A673 (cell line): ENCODE results near the gene NUDT2. TPM values are rescaled to one million over a fixed set of nuclear protein-coding genes. Genes with fewer than 3 reads are reported as not detected.

ENCODE experiments used
- Bru-seq: library from RNA; stranded (reverse); fragments of 400-500 nt; gene quantifications from one replicate; lab custom pipeline; 2021; lab: Mats Ljungman, UMichigan
- BruChase-seq, 2 experiments: library from RNA; stranded (reverse); fragments of 400-500 nt; gene quantifications; one replicate each; lab custom pipeline; 2021; lab: Mats Ljungman, UMichigan
- BruUV-seq: library from RNA; stranded (reverse); fragments of 400-500 nt; replicated peaks from 2 replicates; lab custom pipeline; 2021; lab: Mats Ljungman, UMichigan
- CTCF ChIA-PET: fragments of 300-600 bp; sonication (Branson Sonifier 250); formaldehyde crosslinking; loops from one replicate; lab custom pipeline; 2022; ENCODE audit warnings: antibody characterized with exemption; lab: Charles Lee
- POLR2A ChIA-PET: fragments of 300-600 bp; sonication (Branson Sonifier 250); formaldehyde crosslinking; loops from one replicate; lab custom pipeline; 2022; ENCODE audit warnings: antibody characterized with exemption; ENCODE audit not compliant: low non-redundant PET; lab: Charles Lee
- DNase-seq: peaks from one replicate; pipeline ENCODE4 v3.0.0-alpha.2; 2015; ENCODE audit warnings: low spot score
- H3K27ac ChIP-seq: fragments of 200-600 bp; sonication (generic); 2 replicates; pipeline ENCODE4 v1.5.1; 2016; ENCODE audit warnings: mixed run types, low read depth, mild to moderate bottlenecking, mixed read lengths, antibody characterized with exemption, low read length; ENCODE audit not compliant: poor library complexity, severe bottlenecking
- H3K27me3 ChIP-seq: fragments of 200-600 bp; sonication (generic); replicated peaks from 2 replicates; pipeline ENCODE4 v1.6.1; 2017; ENCODE audit warnings: mixed run types, low read depth, mild to moderate bottlenecking, mixed read lengths, antibody characterized with exemption, low read length; ENCODE audit not compliant: insufficient read depth, poor library complexity
- H3K36me3 ChIP-seq: fragments of 200-600 bp; sonication (generic); 2 replicates; pipeline ENCODE4 v1.6.1; 2016; ENCODE audit warnings: mixed run types, mild to moderate bottlenecking, mixed read lengths, antibody characterized with exemption, low read length; ENCODE audit not compliant: insufficient read depth, poor library complexity, severe bottlenecking
- H3K4me1 ChIP-seq: fragments of 200-600 bp; sonication (generic); 2 replicates; pipeline ENCODE4 v1.6.1; 2017; ENCODE audit warnings: mixed run types, mild to moderate bottlenecking, mixed read lengths, antibody characterized with exemption, low read length; ENCODE audit not compliant: insufficient read depth, poor library complexity, severe bottlenecking
- H3K4me3 ChIP-seq: fragments of 200-600 bp; sonication (generic); 2 replicates; pipeline ENCODE4 v1.5.1; 2016; ENCODE audit warnings: low read depth, mixed run types, mild to moderate bottlenecking, mixed read lengths, low read length; ENCODE audit not compliant: poor library complexity, severe bottlenecking
- H3K9me3 ChIP-seq: fragments of 200-600 bp; sonication (generic); 2 replicates; pipeline ENCODE4 v1.6.1; 2016; ENCODE audit warnings: mixed run types, low read depth, mild to moderate bottlenecking, mixed read lengths, antibody characterized with exemption, low read length; ENCODE audit not compliant: poor library complexity, severe bottlenecking
- EZH2 ChIP-seq: fragments of 200-600 bp; sonication (generic); IDR thresholded peaks from 2 replicates; pipeline ENCODE4 v1.6.1; 2017; ENCODE audit warnings: borderline replicate concordance, low read depth, mild to moderate bottlenecking, mixed read lengths, antibody characterized with exemption, low read length; ENCODE audit not compliant: poor library complexity, severe bottlenecking
- intact Hi-C: fragments of 100-400 bp; cut with micrococcal nuclease; formaldehyde crosslinking; loops from one replicate; pipeline ENCODE4 v1.10.0; 2022; ENCODE audit not compliant: unreplicated experiment
- long read RNA-seq: library from polyadenylated mRNA; stranded (forward); transcript quantifications from one replicate; pipeline ENCODE4 v2.0.0, GENCODE V29; 2022
- total RNA-seq: library from RNA; stranded (reverse); gene quantifications from 2 replicates; pipeline ENCODE4 v1.2.3, GENCODE V29; 2021
- TF ChIP-seq, protein P1 (sequence below): fragments of 300-800, 200-600 bp; sonication (generic); conservative IDR thresholded peaks from 2 replicates; pipeline ENCODE4 v1.5.1; 2017; ENCODE audit warnings: low read depth, mild to moderate bottlenecking, antibody characterized with exemption, low read length, moderate library complexity, mixed read lengths

Gene NUDT2
- total RNA-seq (19.1 and 25.3 TPM in 2 replicates), Bru-seq, nascent RNA (percentile 66 among the genes with signal in this experiment), BruChase-seq, experiment 1, labeled RNA remaining after a 2-hour chase (percentile 66 among the genes with signal in this experiment), BruChase-seq, experiment 2, labeled RNA remaining after a 6-hour chase (percentile 66 among the genes with signal in this experiment)
- long read RNA-seq, transcript NUDT2-201 (4 exons, 960 nt), result major isoform, 9 of 17 reads
- long read RNA-seq, partial matches to known transcripts, result 3 of 17 reads
- long read RNA-seq, other reads (novel, unspliced or antisense), result 0 of 17 reads

- Histone ChIP-seq H3K27me3 (no peaks in the 10 kb centered on the region), H3K36me3 (no peaks in the 10 kb centered on the region), H3K4me3 (peak within 1 kb of the TSS; percentile 87), H3K27ac (peak within 1 kb of the TSS; percentile 91), H3K4me1 (peaks cover 30% of the 10 kb centered on the region), H3K9me3 (no peaks in the 10 kb centered on the region)
- TF ChIP-seq, protein P1, sequence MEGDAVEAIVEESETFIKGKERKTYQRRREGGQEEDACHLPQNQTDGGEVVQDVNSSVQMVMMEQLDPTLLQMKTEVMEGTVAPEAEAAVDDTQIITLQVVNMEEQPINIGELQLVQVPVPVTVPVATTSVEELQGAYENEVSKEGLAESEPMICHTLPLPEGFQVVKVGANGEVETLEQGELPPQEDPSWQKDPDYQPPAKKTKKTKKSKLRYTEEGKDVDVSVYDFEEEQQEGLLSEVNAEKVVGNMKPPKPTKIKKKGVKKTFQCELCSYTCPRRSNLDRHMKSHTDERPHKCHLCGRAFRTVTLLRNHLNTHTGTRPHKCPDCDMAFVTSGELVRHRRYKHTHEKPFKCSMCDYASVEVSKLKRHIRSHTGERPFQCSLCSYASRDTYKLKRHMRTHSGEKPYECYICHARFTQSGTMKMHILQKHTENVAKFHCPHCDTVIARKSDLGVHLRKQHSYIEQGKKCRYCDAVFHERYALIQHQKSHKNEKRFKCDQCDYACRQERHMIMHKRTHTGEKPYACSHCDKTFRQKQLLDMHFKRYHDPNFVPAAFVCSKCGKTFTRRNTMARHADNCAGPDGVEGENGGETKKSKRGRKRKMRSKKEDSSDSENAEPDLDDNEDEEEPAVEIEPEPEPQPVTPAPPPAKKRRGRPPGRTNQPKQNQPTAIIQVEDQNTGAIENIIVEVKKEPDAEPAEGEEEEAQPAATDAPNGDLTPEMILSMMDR, result no peak
- TF ChIP-seq EZH2, result no peak
- DNase-seq, result peak; percentile 100
- CTCF ChIA-PET, result no interaction called here
- no TSS peak for BruUV-seq
- POLR2A ChIA-PET, result no interaction called here
- intact Hi-C loops, result loop anchor here (1.0 kb wide), 1 partner anchor 48 kb away; no protein-coding TSS in a partner anchor
Observed at GRCh38 chr9:34328987-34329832, at the start of gene NUDT2, which contains the start of gene KIF24. NUDT2 (plus strand) TSS chr9:34329569; CDS start chr9:34339040, 9,471 bp downstream. KIF24 (minus strand) TSS chr9:34329268; CDS start chr9:34311346, 17,922 bp downstream.

- Histone ChIP-seq H3K9me3 (no peaks in the 10 kb centered on the region), H3K4me1 (peaks cover 5% of the 10 kb centered on the region), H3K27me3 (no peaks in the 10 kb centered on the region), H3K27ac (no peak overlapping the region), H3K4me3 (no peak overlapping the region), H3K36me3 (peaks cover 4% of the 10 kb centered on the region)
- POLR2A ChIA-PET, result no interaction called here
- intact Hi-C loops, result no loop called here
- no peak for DNase-seq
- CTCF ChIA-PET, result no interaction called here
- BruUV-seq, result no TSS peak
- TF ChIP-seq EZH2, result no peak
- TF ChIP-seq, protein P1, result no peak
Observed at GRCh38 chr9:34282096-34282495, 47.3 kb upstream of the NUDT2 start.

- TF ChIP-seq, protein P1, result no peak
- TF ChIP-seq EZH2, result no peak
- Histone ChIP-seq H3K9me3 (no peaks in the 10 kb centered on the region), H3K27me3 (no peaks in the 10 kb centered on the region), H3K4me1 (peaks cover 11% of the 10 kb centered on the region), H3K27ac (no peak overlapping the region), H3K4me3 (no peak overlapping the region), H3K36me3 (peaks cover 4% of the 10 kb centered on the region)
- CTCF ChIA-PET, result no interaction called here
- intact Hi-C loops, result no loop called here
- no peak for DNase-seq
- no TSS peak for BruUV-seq
- POLR2A ChIA-PET, result no interaction called here
Observed at GRCh38 chr9:34289159-34289558, 40.2 kb upstream of the NUDT2 start.
